GM23338 (cell line): Measurements from ENCODE around the gene CACNA2D1.

Experiments used
- CREB1 ChIP-seq: fragments of 250-450 bp; sonication (Bioruptor Pico); IDR thresholded peaks from 2 replicates; pipeline ENCODE4 v1.5.0; 2020; ENCODE audit warnings: low read depth, mild to moderate bottlenecking, moderate library complexity
- CTCF ChIP-seq, 2 experiments: fragments of 200-600 bp in 1 of 2; sonication (generic) in 1 of 2; conservative IDR thresholded peaks; 2 replicates each; pipeline versions ENCODE4 v1.5.1 to v1.6.1; 2016 to 2017; ENCODE audit warnings: antibody characterized with exemption in 2 of 2, low read depth in 2 of 2, mild to moderate bottlenecking in 2 of 2, moderate library complexity in 1 of 2
- REST ChIP-seq: IDR thresholded peaks from one replicate; pipeline ENCODE4 v1.6.1; 2018; ENCODE audit warnings: antibody characterized with exemption; ENCODE audit not compliant: unreplicated experiment

GRCh38 chr7:82012453-82012852 is 431.1 kb downstream of the CACNA2D1 start:
- TF ChIP-seq REST (no peak), CTCF (conservative IDR thresholded peaks at IDR 0.05; ENCODE audit: low read depth in 2 of 2) (no peak), CREB1 (CRISPR knock-in tag) (no peak)
